GM18498 (cell line): ENCODE results near the gene PTPN13.

Source experiments
- ATAC-seq: cut with Tn5 transposase; IDR thresholded peaks from one replicate; pipeline ENCODE4 v1.9.1; 2021; ENCODE audit warnings: mild to moderate bottlenecking, moderate library complexity; ENCODE audit not compliant: unreplicated experiment

PTPN13 gene

GRCh38 chr4:86593688-86594558 is at the start of gene PTPN13:
Gene PTPN13 (plus strand): TSS chr4:86594315. CDS start chr4:86635257, 40,942 bp downstream.
- ATAC-seq: peak; percentile 98

- ATAC-seq: no peak
These were observed 47.0 kb upstream of the PTPN13 start for GRCh38 chr4:86547140-86547539.

GRCh38 chr4:86549163-86549788 is 44.8 kb upstream of the PTPN13 start:
- ATAC-seq: no peak

- no peak for ATAC-seq
These were observed 42.7 kb upstream of the PTPN13 start for GRCh38 chr4:86551387-86551786.

GRCh38 chr4:86554646-86555045 is 39.5 kb upstream of the PTPN13 start:
- ATAC-seq: no peak

GRCh38 chr4:86556791-86557415 is 37.2 kb upstream of the PTPN13 start:
- ATAC-seq: no peak

- ATAC-seq: peak; percentile 87
These were observed 36.6 kb upstream of the PTPN13 start for GRCh38 chr4:86557526-86557925.

GRCh38 chr4:86558258-86558657 is 35.9 kb upstream of the PTPN13 start:
- no peak for ATAC-seq

- ATAC-seq: no peak
These were observed 35.3 kb upstream of the PTPN13 start for GRCh38 chr4:86558797-86559196.

- no peak for ATAC-seq
These were observed 33.7 kb upstream of the PTPN13 start for GRCh38 chr4:86560447-86560846.

GRCh38 chr4:86561256-86561655 is 32.9 kb upstream of the PTPN13 start:
- ATAC-seq: no peak

GRCh38 chr4:86563416-86563815 is 30.7 kb upstream of the PTPN13 start:
- ATAC-seq: no peak

- ATAC-seq: no peak
These were observed 29.3 kb upstream of the PTPN13 start for GRCh38 chr4:86564795-86565194.

- no peak for ATAC-seq
These were observed 28.5 kb upstream of the PTPN13 start for GRCh38 chr4:86565651-86566050.

- no peak for ATAC-seq
These were observed 24.8 kb upstream of the PTPN13 start for GRCh38 chr4:86569103-86569870.

- ATAC-seq: no peak
These were observed 14.2 kb upstream of the PTPN13 start for GRCh38 chr4:86579941-86580340.

GRCh38 chr4:86582410-86582809 is 11.7 kb upstream of the PTPN13 start:
- ATAC-seq: no peak

- ATAC-seq: no peak
These were observed 7.9 kb upstream of the PTPN13 start for GRCh38 chr4:86586160-86586572.

GRCh38 chr4:86586626-86587380 is 7.3 kb upstream of the PTPN13 start:
- ATAC-seq: no peak

- no peak for ATAC-seq
These were observed 6.6 kb upstream of the PTPN13 start for GRCh38 chr4:86587381-86588140.
